22Rv1 (cell line): Measurements from ENCODE around the gene HEYL.
"Not testable (repeated sequence)": the region's sequence is repeated elsewhere in the genome, so short reads cannot be mapped to it uniquely, and the experiment has no call there.

Source experiments
- H3K27ac ChIP-seq: fragments of 450-650 bp; 2 replicates; pipeline ENCODE4 v1.5.1; 2017
- ZFX ChIP-seq: fragments of 450-650 bp; IDR thresholded peaks from 2 replicates; pipeline ENCODE4 v1.6.1; 2017; ENCODE audit warnings: antibody characterized with exemption, borderline replicate concordance
- TF ChIP-seq, protein P1 (sequence below): fragments of 450-650 bp; IDR thresholded peaks from 2 replicates; pipeline ENCODE4 v1.5.1; 2017; ENCODE audit warnings: mild to moderate bottlenecking

The HEYL gene

DNA sequence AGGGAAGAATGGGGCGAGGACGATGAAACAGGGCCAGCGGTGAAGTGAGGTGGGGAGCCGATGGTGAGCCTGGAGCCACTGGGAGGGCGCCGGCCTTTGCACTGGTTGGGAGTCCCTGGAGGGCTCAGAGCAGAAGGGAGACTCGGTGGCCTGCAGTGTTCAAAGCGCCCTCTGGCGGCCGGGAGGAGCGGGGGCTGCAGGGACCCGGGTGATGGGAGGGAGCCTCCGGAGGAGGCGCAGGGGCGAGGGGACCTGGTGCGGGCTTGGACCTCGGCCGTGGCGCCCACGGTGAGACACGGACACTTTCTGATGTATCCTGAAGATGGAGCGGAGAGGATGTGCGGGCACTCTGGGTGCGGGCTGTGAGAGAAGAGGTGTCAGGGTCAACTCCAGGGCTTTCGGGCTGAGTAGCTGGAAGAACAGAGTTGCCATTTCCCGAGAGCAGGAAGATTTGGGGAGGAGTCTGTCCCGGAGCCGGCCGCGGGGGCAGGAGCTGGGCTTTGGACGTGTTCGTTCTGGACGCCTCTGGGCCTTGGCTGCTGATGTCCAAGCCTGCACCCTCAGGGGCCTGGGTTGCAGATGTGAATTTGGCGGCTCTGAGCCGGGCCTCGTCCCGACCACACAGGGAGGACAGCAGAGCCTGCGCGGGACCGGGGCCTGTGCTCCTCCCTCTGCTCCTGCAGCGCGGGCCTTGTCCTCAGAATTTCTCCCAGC lies 29.7 kb downstream of the HEYL start:
- TF ChIP-seq, protein P1, sequence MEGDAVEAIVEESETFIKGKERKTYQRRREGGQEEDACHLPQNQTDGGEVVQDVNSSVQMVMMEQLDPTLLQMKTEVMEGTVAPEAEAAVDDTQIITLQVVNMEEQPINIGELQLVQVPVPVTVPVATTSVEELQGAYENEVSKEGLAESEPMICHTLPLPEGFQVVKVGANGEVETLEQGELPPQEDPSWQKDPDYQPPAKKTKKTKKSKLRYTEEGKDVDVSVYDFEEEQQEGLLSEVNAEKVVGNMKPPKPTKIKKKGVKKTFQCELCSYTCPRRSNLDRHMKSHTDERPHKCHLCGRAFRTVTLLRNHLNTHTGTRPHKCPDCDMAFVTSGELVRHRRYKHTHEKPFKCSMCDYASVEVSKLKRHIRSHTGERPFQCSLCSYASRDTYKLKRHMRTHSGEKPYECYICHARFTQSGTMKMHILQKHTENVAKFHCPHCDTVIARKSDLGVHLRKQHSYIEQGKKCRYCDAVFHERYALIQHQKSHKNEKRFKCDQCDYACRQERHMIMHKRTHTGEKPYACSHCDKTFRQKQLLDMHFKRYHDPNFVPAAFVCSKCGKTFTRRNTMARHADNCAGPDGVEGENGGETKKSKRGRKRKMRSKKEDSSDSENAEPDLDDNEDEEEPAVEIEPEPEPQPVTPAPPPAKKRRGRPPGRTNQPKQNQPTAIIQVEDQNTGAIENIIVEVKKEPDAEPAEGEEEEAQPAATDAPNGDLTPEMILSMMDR, result peak; percentile 87
- TF ChIP-seq ZFX, result no peak

DNA sequence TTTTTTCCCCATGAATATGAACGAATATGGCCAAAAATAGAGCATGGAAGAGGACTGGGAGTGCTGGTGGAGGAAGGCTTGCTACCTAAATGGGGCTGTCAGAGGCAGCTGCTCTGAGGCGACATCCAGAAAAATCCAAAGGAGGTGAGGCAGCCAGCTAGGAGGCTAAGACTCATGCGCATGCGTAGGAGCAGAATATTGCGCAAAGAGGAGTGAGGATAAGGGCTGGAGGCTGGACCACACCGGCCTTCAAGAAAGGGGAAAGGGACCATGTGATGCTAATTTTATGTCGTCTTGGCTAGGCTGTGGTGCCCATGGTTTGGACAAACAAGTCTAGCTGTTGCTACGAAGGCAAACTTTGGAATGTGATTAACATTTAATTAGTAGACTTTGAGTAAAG lies 30.5 kb downstream of the HEYL start:
- H3K27ac ChIP-seq, result no peak overlapping the region
- TF ChIP-seq, protein P1, result no peak
- no peak for TF ChIP-seq ZFX

More for the DNA sequence above, 29.7 kb downstream of the HEYL start:
- H3K27ac ChIP-seq, result no peak overlapping the region

DNA sequence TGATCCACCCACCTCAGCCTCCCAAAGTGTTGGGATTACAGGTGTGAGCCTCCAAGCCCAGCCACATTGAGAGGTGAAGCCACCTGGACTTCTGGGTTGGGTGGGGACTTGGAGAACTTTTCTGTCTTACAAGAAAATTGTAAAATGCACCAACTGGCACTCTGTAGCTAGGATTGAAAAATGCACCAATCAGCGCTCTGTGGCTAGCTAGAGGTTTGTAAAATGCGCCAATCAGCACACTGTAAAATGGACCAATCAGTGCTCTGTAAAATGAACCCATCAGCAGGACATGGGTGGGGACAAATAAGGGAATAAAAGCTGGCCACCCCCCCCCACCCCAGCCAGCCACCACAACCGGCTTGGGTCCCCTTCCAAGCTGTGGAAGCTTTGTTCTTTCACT lies 35.8 kb downstream of the HEYL start:
- H3K27ac ChIP-seq, result not testable (repeated sequence)

DNA sequence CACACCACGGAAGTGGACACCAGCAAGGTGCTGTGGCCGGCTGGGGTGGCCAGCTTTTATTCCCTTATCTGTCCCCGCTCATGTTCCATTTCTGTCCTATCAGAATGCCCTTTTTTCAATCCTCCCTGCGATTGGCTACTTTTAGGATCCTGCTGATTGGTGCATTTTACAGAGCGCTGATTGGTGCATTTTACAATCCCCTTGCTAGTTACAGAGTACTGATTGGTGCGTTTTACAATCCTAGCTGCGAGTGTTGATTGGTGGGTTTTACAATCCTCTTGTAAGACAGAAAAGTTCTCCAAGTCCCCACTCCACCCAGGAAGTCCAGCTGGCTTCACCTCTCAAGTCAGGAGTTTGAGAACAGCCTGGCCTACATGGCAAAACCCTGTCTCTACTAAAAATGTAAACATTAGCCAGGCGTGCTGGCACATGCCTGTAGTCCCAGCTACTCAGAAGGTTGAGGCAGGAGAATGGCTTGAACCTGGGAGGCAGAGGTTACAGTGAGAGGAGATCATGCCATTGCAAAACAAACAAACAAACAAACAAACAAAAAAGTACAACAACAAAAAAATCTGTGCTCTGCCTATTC lies 37.7 kb downstream of the HEYL start:
- H3K27ac ChIP-seq, result not testable (repeated sequence)

DNA sequence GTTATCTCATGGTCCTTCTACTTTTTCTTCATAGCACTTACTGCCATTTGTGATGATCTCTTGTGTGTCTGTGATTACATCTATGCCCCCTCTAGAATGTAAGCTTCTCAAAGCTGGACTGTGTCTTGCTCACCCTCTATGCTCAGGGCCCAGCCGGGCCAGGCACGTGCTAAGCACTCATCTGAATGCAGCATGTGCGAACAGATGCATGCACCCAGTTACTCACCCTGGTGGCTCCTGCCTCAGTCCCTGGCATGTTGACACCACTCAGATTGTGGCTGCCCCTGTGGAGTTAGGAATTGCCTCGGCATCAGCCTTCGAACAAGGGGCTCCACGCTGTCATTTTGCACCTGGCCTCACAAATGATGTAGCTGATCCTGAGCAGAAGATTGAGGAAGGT lies 43.3 kb downstream of the HEYL start:
- no peak for TF ChIP-seq ZFX
- TF ChIP-seq, protein P1, result no peak
- H3K27ac ChIP-seq, result no peak overlapping the region

DNA sequence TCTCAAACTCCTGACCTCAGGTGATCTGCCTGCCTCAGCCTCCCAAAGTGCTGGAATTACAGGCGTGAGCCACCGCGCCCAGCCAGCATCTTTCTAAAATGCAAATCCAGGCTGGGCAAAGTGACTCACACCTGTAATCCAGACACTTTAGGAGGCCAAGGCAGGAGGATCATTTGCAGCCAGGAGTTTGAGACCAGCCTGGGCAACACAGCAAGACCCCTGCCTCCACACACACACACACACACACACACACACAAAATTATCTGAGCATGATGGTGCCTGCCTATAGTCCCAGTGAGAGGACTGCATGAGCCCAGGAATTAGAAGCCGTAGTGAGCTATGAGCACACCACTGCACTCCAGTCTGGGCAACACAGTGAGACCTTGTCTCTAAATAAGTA lies 46.1 kb downstream of the HEYL start:
- TF ChIP-seq ZFX, result no peak
- TF ChIP-seq, protein P1, result no peak
- no peak overlapping the region for H3K27ac ChIP-seq

DNA sequence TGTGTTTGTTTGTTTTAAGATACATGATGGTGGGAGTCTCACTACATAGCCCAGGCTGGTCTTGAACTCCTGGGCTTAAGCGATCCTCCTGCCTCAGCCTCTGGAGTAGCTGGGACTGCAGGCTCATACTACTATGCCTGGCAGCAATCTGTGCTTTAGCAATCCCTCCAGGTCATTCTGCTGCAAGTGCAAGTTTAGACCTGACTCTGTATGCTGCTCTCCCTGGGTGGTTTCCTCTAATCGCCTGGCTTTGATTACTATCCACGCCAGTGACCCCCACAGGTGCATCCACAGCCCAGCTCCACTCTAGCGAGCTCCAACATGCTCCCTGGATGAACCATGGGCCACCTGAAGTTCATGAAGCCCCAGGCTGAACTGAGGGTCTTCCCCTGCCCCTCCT lies 47.4 kb downstream of the HEYL start:
- H3K27ac ChIP-seq, result no peak overlapping the region
- TF ChIP-seq, protein P1, result no peak
- no peak for TF ChIP-seq ZFX

DNA sequence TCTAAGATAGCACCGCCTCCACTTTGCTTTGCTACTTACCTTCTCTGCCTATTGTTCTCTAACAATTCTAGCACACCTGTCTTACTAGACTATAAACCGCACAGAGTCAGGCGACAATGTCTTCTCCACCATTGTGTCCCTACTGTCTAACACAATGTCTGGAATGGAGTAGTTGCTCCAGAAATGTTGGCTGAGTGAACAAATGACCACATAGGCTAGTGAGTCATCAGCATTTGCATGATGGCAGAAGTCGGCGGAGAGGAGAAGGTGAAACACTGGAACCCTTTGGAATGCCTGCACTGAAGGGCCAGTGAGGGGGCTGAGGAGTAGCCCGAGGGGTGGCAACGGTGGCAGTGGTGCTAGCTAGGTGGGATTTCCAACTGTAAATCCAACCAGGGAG lies 48.9 kb downstream of the HEYL start:
- TF ChIP-seq ZFX, result no peak
- TF ChIP-seq, protein P1, result no peak
- H3K27ac ChIP-seq, result no peak overlapping the region
